Superior temporal gyrus (tissue), 1 donor: ENCODE results near the gene CCL27.
"Not testable (repeated sequence)": the region's sequence is repeated elsewhere in the genome, so short reads cannot be mapped to it uniquely, and the experiment has no call there.

Experiments
- DNase-seq: peaks from one replicate; pipeline ENCODE4 v3.0.0-alpha.2; 2016; ENCODE audit errors: extremely low spot score

The CCL27 gene

DNA sequence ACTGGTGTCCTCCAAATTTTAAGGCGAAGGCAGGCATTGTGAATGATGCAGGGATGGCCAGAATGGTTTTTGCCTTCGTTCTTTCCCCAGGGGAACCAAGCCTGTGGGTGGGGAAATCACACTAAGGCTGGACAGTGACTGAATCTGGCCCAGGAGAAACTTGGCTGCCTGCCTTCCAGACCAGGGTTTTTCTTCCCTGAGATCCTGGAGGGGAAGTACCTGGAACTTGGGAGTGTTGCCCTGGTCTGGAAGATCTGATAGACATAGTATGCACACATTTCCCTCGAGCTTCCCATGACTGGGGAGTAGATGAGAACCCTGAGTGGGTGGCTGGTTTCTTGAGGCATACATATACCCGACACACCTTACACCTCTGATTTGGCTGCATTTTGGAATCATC is 11.1 kb downstream of the CCL27 start:
- DNase-seq, result no peak

DNA sequence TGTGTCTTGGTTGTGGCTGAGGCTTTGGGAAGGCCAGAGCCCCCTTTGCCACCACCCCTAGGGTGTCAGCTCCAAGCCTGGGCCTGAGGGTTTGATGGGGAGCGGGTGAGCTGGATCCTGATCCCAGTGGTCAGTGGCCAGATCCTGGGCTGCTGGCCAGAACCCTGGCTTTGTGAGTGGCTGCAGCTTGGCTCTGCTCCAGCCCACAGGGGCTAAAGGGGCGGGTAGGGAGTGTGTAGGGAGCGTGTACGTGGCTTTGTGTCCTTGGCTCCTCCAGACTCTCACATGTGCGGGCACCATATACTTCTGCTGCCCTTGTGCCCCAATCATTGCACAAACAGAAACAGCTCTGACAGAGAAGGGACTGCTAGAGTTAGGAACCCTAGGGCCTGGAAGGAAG is 11.6 kb downstream of the CCL27 start:
- DNase-seq, result no peak

GRCh38 chr9:34648673-34649072 is 13.8 kb downstream of the CCL27 start:
- DNase-seq, result no peak

GRCh38 chr9:34647651-34648050 is 14.8 kb downstream of the CCL27 start:
- DNase-seq, result no peak

DNA sequence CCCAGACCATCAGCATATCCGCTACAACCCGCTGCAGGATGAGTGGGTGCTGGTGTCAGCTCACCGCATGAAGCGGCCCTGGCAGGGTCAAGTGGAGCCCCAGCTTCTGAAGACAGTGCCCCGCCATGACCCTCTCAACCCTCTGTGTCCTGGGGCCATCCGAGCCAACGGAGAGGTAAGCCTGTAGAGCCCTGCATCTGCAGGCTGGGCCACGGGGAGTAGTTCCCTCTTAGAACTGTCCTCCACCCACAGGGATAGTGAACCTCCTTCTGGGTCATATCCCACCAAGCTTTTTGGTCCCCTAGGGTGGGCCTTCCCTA is 15.4 kb downstream of the CCL27 start:
- DNase-seq, result no peak

GRCh38 chr9:34646211-34647083 is 16.0 kb downstream of the CCL27 start, which contains the start of gene GALT:
Gene GALT, plus strand, starts transcription at chr9:34646675. Its CDS starts 30 bp downstream, at chr9:34646705.
- peak; percentile 84 for DNase-seq

- no peak for DNase-seq
Measured at GRCh38 chr9:34644766-34645314, 17.6 kb downstream of the CCL27 start.

GRCh38 chr9:34642679-34643078 is 19.8 kb downstream of the CCL27 start:
- DNase-seq, result no peak

GRCh38 chr9:34639322-34639721 is 23.1 kb downstream of the CCL27 start:
- not testable (repeated sequence) for DNase-seq

DNA sequence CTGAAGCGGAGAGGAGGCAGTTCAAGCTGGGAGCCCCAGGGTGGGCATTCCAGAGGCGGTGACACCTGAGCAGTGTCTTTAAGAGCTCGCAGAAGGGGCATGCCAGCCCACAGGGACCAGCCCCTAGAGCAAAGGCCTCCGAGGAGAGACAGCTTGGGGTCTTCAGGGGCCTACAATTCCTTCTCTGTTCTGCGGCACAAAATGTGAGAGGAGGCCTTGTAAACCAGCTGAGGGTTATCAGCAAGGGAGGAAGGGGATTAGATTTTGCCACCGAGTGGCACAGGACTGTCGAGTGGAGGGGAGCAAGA is 24.4 kb downstream of the CCL27 start:
- DNase-seq, result no peak

GRCh38 chr9:34637356-34638137 is 24.9 kb downstream of the CCL27 start, which contains the start of gene SIGMAR1:
Gene SIGMAR1, minus strand, starts transcription at chr9:34637787. Its CDS starts 90 bp downstream, at chr9:34637697.
- peak; percentile 96 for DNase-seq

GRCh38 chr9:34636791-34637355 is 25.6 kb downstream of the CCL27 start:
- no peak for DNase-seq

GRCh38 chr9:34635556-34635955 is 26.9 kb downstream of the CCL27 start:
- no peak for DNase-seq

DNA sequence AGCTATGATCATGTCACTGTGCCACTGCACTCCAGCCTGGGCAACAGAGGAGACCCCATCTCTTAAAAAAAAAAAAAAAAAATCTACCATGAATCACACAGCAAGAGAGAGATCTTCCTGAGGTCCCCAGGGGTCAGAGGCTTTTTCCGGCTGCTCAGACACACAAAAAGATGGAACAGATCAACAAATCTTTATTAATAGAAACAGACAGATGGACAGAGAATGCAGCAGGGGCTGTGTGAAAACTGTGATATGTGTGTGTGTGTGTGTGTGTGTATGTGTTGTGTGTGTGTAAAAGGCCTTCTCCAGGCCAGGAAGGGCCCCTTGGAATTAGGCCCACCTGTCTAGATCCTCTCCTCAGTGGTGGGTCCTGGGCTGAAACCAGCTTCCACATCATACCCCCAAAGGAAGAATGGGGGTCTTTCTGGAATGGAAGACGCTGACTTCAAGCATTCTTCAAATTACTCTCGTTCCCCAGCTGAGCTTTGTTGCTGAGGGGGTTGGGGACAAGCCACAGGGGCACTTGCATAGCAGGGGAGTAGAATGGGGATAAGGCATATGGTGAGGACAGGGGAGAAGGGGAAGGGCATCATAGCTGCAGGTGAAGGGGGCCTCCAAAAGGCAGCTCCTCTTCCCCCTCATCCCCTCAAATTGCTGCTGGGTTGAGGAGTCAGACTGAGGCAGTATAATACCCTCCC is 27.8 kb downstream of the CCL27 start:
- DNase-seq, result no peak

DNA sequence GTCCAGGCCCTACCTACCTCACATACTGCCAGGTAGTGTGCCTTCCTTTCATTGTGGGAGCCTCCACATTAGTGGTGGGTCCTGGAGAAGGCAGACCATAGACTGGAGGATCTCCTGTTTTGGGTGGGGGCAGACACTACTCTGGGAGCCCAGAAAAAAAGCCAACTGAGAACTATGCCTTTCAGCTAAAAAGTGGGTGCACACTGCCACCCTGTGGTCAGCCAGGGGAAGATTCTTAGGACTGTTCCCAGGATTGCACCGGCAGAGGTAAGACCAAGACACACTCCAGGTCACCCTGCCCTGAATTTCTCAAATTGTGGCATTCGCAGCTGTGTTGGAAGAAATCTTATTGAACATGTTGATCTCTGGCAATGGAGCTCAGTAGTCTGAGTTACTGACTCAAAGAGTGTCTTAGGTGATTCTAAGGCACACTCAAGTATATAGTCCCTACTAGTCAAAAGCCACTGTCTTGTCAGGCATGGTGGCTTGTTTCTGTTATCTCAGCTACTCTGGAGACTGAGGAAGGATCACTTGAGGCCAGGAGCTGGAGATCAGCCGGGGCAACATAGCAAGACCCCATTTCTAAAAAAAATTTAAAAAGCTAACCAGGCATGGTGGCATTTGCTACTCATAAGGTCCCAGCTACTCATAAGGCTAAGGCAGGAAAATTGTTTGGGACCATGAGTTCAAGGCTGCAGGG is 28.5 kb downstream of the CCL27 start:
- DNase-seq, result peak; percentile 87

- DNase-seq, result no peak
Measured at GRCh38 chr9:34633166-34633565, 29.3 kb downstream of the CCL27 start.

DNA sequence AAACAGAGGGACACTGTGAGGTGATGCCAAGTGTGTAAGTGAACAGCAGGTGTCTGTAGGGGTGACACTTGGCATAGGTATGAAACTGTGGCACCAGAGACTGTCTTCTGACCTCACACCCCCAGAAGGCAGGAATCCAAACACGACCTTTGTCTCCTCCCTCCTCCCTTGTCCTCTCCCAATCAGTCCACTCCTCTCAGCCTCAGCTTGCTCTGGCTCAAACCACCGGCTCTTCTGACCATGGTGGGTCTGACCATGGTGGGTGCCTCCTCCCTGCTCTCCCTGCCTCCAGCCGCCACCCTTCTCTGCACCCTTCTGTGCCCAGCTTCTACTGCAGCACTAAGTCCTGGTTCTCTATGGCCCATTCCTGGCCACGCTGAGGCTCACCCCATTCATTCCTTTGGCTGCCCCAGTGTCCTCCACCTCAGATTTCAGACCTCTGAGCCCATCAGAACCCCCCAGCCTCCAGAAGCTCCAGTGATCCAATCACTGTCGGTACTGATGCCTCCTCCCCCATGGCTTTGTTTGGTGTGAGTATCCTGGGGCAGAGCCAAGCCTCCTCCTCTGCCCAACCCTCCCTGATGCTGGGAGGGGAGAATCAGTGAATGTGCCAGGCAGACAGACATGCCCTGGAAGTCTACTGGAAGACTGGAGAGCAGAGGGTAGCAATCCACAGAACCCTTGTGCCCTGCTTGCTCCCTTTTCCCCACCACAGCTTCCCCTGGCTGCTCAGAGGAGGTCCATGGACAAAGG is 31.9 kb downstream of the CCL27 start:
- DNase-seq, result no peak

DNA sequence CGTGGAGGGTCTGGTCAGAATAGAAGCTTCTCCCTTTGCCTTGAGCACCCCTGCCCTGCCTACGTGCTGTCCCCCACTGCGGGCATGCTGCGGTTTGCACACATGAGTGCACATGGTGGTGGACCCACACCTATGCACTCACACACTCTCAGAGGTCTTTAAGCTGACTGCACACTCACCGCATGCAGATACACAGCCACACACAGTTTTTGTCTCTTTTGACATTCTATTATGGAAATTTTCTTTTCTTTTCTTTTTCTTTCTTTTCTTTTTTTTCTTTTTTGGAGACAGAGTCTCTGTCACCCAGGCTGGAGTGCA is 33.0 kb downstream of the CCL27 start:
- no peak for DNase-seq

DNA sequence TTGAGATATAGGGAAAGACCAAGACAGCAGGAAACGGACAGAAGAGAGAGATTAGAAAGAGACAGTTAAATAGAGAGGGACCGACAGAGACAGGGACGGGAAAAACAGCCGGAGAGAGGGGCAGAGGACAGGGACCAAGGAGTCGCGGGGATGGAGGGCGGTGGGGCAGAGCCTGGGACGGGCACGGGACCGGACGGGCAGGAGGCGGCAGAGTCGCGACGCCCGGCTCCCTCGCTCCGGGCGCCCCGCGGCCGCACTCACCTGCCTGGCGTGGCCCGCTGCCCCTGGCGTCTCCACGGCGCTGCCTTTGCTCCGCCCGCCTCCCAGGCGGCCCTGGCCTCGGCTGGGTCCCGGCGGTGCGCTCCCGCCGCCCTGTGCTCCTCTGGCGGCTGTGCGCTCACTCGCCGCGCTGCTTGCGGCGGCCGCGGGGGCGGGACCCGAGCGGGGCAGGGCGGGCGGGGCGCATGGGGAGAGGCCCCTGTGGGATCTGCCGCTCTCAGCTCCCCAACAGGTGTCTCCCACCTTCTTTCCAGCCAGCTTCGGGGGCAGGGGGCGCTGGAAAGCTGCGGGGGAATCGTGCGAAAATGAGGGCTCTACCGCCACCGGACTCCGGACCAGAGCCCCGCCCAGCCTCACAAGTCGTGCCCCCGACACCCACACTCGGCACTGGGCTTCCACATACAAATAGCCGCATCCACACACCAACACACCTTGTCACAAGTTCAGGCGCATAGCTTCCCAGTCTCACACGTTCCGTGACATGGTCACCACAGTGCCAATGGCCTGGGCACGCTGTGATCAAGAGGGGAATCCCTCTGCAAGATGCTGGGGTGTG is 33.6 kb downstream of the CCL27 start, which contains the start of gene ARID3C:
ARID3C (minus strand) TSS at position 411 of the 835 bp plus-strand sequence. CDS start 1,052 bp downstream, outside the sequence.
- DNase-seq, result no peak
